Stimulated activated CD8-positive, alpha-beta memory T cell treated with anti-CD3 and anti-CD28 coated beads, Interleukin-4, amount 100 ng/mL, for 48 hours (primary cell): ENCODE data around the gene ICE1.
"Not testable (repeated sequence)": the region's sequence is repeated elsewhere in the genome, so short reads cannot be mapped to it uniquely, and the experiment has no call there.

Experiments used
- DNase-seq: peaks from one replicate; pipeline ENCODE4 v3.0.0-alpha.2; 2020

Gene ICE1

DNA sequence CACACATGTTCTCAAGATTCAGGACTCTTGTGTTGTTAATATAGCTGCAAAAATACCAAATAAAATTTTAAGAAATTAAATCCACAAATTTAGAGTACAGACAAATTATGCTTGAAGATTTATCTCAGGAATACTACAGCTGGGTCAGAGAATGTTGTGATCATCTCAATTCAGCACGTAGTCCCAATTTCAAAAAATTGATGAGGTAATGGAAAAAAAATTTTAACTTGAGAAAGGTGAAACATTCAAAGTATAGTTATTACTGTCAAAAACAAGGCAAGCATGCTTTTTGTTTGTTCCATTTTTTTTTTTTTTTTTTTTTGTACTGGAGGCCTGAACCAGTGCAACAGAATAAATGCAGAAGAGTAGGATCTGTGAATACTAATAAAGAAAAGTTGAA lies 29.4 kb downstream of the ICE1 start:
- no peak for DNase-seq

DNA sequence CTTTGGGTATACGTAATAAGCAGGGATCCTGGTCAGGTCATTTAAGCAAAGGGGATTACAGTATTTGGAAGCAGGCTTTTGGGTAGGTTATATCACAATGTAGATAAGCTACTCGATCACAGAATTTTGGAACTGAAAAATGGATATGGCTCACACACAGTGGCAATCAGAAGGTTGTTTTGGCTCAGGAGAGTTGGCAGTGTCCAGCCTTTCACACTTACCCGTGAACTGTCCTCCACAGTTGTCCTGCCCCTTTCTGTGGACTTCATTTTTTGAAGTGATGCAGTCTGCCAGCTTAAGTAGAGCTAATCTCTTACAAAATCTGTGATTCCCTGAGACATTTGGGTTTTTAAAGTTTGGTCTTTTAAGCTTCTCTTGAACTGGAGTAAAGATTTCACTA lies 30.7 kb downstream of the ICE1 start:
- DNase-seq: no peak

DNA sequence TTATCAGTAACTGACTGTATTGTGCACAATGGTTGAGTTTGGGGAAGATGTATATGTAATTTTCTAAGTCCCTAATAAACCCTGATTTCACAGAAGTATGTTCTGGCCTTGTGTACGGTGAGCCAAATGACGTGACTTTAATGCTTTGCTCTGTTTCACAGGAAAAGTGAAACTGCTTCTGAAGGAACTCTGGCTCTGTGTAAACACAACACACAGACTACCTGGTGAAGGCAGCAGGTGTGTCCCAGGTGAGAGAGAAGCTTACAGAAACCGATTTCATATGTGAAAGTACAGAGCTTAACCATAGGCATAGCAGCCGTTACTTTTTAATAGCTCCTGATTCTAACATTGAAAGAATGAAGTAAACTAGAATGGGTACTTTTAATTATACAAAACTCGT lies 31.9 kb downstream of the ICE1 start:
- DNase-seq: no peak

DNA sequence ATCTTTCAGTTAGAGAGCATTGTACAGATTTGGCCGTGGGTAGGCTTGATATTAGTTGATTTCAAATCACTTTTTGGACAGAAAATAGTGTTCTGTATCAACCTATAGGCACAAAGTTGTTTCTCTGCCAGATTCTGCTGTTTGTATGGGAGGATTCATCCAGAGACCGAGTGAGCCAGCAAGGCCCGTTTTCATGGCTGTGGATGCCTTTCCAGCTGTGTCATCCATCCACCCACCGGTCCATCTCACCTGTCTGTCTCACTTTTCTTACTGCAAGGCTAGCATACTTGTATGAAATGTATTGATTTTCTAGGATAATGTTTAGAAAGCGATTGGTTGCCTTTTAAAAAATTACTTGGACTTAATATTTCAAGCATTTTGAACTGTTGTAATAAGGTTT lies 34.4 kb downstream of the ICE1 start:
- DNase-seq: no peak

DNA sequence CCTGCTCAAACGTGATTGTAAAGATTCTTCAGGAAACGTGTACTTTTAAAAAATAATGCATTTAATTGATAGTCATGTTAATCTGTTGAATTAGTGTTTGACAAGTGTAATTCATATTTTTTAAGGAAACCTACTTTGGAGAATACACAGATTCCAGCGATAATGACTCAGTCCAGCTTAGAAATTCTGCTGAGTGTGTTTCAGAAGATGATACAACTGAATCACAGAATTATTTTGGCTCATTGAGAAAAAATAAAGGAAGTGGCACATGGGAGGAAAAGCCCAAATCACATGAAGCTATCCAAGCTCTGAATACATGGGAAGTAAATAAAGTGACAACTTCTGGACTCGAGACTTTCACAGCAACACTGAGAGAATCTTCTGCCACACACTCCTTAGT lies 37.8 kb downstream of the ICE1 start:
- DNase-seq: no peak

DNA sequence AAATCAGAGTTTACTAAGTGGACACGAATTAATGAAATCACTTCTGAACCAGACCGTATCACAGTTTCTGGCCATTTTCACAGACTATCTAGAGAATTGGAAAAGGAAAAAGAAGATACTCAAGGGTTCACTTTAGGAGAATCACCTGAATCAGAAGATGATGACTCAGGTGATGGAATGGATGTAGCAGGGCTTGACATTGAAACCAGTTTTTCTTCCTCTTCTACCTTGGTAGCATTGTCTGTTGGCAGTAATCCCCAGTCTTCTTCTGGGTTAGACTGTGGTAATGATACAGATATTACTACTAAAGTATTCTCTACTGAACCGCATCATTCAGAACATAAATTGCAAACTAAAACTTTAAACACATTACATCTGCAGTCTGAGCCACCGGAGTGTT lies 38.5 kb downstream of the ICE1 start:
- no peak for DNase-seq

DNA sequence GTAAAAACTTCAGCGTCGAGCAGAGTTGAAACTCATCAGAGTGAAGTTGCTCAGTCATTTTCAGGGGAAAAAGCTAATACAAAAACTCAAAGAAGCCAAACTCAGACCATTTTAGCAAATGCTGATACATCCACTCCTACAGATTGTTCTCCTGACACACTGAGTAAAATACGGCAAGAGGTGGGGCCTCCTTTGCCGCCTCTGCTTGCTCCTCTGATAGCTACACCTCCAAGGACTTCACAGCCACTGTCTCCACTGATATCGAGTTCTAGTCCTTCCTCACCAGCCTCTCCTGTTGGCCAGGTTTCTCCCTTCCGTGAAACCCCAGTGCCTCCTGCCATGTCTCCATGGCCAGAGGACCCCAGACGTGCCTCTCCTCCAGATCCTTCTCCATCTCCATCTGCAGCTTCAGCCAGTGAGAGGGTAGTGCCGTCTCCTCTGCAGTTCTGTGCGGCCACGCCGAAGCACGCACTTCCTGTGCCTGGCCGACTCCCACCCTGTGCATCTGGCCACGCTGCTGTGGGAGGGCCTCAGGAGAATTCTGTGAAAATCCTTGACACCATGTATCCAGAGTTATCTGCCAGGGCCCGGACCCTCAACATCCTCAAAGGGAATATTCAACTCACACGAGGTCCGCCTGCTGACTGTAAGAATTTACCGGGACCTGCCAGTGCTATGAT lies 41.7 kb downstream of the ICE1 start:
- DNase-seq: no peak

DNA sequence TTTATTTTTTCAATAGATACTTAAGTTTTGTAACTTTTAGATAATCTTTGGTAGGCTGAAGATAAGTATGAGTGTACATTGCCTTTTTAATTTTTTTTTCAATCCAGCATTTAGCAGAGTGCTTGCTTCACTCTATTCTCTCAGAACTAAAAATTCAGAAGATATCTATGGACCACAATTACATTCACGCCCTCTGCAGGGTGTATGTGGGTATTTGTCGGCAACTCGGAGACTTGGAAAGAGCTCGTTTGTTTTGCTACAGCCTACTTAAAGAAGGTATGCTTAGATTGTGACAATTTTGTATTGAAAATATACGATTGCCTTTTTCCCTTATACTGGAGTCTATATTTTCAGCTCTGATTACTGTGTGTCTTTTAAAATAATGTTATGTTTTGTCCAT lies 43.8 kb downstream of the ICE1 start:
- DNase-seq: no peak

DNA sequence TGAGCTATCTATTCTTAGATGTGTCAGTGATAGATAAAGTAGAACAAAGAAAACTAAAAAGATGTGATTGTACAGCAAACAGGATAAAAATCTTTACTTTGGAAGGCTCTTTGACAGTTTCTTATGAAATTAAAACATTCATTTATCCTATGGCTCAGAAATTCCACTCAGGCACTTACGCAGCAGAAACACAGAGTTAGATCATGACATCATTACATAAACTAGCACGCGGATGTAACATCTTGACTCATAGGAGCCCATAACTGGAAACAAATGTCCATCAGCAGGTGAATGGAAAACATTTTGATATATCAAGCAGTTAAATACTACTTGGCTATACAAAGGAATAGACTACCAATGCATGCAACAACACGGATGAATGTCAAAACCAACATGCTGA lies 45.3 kb downstream of the ICE1 start:
- no peak for DNase-seq

DNA sequence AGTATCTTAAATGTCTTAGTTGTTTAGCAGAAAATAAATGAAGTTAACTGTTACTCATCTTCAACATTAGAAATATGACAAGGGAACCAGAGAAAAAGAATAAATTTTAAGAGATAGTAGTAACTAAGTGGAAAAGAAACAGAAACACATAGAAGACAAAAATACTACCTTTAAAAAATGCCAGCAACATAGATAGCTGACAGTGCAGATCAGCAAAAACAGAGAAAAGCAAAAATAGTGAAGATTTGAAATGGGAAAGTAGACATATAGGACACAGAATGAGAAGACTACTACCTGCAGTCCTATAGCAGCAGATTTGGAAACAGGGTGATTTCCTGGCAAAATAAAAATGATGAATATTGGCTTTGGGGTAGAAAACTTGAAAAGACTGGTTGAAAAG lies 48.5 kb downstream of the ICE1 start:
- no peak for DNase-seq

DNA sequence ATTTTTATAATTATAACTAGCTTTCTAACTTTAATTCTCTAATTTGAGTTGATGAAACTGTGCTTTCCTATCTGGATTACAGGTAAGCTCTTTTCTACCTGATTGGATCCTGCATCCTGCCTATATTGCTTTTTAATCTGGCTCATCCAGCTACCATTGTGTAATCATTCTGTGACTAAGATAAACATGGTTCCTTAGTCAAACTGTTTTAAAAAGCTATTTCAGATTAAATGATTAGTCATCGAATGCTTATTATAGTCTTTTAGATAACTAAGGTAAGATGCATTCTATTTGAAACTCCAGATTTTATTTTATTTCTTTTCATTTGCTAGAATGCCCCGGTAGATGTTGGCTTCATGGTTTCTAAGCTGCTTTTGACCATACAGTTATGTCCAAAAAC lies 50.7 kb downstream of the ICE1 start:
- DNase-seq: no peak

DNA sequence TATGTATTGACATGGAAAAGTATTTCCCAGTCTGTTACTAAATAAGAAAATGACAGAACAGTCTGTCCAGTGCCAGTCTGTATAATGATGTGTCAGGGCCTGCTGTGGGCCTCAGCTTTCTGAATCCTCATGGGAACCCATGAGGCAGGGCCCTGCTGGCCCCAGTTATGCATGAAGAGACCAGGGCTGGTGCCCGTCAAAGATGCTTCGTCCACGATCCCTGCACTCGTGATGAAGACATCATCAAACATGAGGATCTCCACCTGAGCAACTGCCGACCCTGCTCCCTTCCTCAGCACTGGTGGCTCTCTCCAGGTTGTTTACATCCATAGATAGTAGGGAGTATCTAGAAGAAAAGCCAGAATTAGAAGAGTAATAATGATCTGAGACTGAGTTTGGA lies 52.5 kb downstream of the ICE1 start:
- DNase-seq: no peak

DNA sequence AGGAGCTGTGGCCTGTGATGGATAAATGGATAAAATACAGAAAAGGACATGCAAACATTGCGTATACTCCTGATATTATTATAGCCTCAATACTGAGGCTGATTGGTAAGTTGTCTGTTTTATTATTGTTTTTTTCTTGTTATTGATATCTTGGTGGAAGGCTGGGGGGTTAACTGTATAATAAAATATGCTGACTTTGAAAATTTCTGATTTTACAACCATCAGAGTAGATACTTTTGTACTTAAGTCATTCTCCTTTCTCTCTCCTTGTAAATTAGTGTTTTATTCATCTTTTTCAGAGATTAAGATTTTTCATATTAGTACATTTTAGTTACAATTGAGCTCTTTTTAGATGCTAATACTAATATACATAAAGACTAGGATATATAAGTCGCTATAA lies 53.5 kb downstream of the ICE1 start:
- no peak for DNase-seq

DNA sequence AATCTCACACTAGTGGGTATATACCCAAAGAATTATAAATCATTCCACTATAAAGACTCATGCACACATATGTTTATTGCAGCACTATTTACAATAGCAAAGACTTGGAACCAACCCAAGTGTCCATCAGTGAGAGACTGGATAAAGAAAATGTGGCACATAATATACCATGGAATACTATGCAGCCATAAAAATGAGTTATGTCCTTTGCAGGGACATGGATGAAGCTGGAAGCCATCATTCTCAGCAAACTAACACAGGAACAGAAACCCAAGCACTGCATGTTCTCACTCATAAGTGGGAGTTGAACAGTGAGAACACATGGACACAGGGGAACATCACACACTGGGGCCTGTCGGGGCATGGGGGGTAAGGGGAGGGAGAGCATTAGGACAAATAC lies 57.1 kb downstream of the ICE1 start:
- DNase-seq: not testable (repeated sequence)

DNA sequence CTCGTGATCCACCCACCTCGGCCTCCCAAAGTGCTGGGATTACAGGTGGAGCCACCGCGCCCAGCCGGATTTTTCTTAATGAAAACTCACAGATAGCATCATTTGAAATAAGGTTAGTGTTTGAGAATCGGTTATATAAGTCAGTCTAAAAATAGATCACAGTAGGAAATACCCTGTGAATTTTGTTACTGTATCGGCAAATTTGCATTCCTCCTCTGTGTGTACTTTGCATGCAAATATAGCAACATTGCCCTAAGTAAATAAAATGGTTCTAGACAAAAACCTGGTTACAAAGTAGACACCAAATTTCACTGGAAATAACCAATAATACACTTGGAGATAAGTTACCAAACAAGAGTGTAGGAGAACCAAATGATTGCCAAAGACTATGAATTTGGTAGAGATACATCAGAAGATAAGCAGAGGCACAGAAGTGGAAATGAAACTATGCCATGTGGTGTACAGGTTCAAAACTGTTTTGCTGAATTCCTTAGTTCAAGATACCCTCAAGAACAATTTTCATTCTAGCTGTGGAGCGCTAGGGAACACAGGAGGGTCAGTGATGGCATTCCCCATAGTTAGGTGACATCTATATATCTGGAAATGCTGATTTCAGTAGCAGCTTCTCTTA lies 58.1 kb downstream of the ICE1 start:
- no peak for DNase-seq

DNA sequence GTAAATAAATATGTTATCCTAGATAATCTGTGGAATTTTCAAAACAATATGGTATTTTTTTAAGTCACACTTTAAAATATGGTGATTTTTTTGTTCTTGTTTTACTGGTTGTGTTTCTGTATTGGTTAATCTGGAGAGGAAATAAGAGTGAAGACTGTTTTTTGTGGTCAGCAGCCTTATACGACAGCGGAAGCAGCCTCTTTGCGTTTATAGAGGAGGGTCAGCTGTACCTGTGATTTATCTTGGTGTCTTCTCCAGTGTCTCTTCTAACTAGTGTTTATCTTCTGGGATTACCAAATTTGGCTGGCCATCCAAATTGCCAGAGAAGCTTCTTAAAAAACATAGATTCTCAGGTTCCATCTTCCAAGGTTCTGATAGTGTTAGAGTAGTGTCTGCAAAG lies 58.7 kb downstream of the ICE1 start:
- no peak for DNase-seq

DNA sequence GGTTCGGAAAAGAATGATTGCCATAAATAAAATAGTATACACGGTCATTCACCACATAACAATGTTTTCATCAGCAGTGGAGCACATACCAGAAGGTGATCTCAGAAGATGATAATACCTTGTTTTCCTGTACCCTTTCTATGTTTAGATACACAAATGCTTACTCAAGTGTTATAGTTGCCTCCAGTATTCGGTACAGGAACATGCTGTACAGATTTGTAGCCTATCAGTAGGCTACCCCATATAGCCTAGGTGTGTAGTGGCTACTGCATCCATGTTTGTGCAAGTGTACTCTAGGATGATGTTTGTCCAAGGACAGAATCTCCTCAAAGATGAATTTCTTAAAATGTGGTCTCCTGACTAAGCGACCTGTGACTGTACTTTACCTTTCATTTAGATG lies 59.2 kb downstream of the ICE1 start:
- DNase-seq: no peak

DNA sequence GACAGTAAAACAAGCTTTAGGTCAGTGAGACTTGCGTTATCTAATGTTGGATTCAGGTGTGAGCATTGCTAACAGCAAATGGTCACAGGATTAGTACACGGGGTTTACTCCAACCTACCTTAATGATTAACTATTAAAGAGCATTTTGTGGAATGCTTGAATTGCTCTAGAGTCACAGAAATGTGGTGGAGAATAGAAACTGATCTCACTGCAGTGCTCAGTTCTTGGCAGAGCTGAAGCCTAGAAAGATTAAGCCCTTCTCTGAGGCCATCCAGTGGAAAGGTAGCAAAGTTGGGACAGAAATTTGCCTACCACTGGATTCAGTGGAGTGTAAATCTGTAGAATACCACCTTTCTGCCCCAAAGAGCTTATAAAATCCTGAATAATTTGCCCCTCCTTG lies 60.9 kb downstream of the ICE1 start:
- DNase-seq: no peak

DNA sequence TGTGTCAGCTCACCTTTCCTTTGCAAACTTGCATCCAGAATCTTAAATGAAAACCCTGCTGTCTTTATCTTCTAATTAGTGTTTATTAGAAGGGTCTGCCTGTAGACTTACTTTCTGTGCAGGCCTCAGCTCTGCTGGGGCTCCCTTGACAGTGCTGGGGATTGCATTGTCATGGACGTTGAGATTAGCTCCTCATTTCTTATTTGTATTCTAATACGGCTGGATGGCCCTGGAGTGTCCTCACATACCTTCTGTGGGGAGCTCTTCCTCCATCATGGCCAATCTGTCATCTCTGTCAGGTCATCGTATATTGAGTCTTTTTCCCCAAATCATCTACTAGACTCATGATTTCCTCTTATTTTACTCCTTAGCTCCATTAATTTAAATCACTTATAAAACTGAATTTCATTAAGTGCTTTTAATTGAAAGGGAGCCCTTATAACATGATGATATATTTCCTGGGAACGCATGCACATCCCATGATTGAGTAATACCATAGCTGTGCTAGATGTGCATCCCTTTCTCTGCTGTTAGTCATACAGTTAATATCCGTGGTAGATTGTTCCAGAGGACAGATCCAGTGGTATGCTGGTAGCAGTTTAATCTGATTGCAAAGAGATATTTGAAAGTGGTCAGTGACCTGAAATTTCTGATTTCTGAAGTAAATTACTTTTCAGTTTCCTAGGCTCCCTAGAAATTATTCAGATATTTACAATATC lies 61.6 kb downstream of the ICE1 start:
- DNase-seq: no peak

DNA sequence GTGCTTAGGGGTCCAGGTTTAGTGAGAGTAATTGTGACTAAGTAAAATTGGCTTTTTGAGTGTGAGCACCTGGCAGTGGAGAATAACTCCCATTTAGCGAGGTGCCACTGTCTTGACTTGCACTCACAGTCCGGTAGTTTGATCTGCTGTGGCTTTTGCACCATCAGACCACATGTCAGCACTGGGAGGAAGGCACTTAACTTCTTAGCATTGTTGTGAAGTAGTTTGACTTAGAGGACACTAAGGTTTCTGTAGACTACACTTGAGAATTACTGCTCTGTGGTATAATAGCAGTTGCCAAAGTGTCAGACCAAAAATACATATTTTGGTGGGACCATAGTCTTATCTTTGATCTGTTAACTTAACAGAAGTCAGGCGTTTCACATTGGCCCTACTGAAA lies 63.6 kb downstream of the ICE1 start:
- no peak for DNase-seq

DNA sequence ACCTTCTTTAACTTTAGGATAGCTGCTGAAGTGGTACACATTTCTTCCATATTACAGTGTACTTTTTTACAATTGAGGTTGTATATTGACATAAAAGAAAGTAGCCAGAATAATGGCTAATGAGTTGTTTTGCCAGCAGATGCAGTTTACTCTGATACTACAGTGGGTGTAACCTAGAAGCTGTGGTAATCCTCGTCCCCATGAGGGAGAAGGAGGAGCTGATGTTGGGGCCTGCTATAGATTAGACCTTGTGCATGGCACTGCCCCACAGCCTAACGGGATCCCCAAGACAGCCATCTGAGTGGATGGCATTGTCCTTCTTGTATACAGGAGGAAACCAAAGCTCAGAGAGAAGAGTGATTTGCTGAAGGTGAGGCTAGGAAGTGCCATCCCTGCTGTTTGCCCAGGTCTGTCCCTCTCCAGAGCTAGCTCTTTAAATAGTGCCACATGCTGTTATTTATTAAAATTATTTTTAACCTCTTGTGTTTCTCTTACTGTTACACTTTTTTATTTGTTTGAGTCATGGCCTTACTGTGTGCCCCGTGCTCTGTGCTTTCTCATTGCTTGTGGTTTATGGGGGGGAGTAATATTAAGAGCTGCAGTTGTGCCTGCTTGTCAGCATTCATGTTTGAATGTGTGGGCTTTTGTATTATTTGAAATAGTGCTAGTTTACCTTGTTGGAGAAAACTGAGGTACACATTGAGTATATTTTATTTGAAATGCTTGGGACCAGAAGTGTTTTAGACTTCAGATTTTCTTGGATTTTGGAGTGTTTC lies 65.3 kb downstream of the ICE1 start:
- no peak for DNase-seq

DNA sequence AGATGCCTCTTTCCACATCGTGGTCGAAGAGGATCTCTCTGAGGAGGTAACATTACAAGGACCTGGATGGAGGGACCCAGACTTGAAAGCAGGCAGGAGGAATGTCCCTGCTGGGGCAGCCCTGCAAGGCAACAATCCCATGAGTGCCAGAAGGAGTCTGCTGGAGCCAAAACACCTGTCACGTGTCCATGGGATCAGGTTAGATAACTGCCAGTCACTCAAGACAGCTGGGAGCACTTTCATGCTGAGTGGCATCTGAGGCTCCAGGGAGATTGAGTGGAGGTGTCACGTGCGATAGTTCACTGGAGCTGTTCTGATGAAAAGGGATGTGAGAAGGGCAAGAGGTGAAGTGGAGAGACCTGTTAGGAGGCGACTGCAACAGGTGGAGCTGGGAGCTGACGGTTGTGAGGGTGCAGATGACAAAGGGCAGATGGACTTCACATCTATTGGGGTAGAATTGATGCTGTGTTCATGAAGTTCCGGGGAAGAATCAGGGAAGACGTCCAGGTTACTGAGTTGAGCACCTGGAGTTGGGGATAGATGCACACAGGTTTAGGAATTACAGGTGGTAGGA lies 68.4 kb downstream of the ICE1 start:
- no peak for DNase-seq
